HL-60 (cell line): ENCODE data around the gene P2RX3.
A peak's percentile ranks its signal among the peaks of the same experiment; 100 is the strongest.

Source experiments
- DNase-seq, 2 experiments: peaks; one replicate each; pipeline ENCODE4 v3.0.0-alpha.2; 2010 to 2020; ENCODE audit warnings: low read depth in 1 of 2, low spot score in 1 of 2
- H3K27ac ChIP-seq: fragments of 250-450 bp; sonication (Bioruptor Pico); replicated peaks from 2 replicates; pipeline ENCODE4 v1.5.1; 2020; ENCODE audit warnings: mild to moderate bottlenecking, moderate library complexity
- H3K27me3 ChIP-seq: fragments of 250-450 bp; sonication (Bioruptor Pico); 2 replicates; pipeline ENCODE4 v1.5.1; 2021; ENCODE audit warnings: mild to moderate bottlenecking, moderate library complexity; ENCODE audit not compliant: insufficient read depth, poor library complexity, severe bottlenecking
- H3K4me3 ChIP-seq: replicated peaks from 2 replicates; pipeline ENCODE4 v1.5.1; 2011; ENCODE audit warnings: mild to moderate bottlenecking, control low read depth, low read length; ENCODE audit not compliant: insufficient read depth
- CTCF ChIP-seq: IDR thresholded peaks from one replicate; pipeline ENCODE4 v1.5.1; 2011; ENCODE audit warnings: low read length, control low read depth, inconsistent platforms; ENCODE audit not compliant: insufficient read depth
- GABPA ChIP-seq: IDR thresholded peaks from 2 replicates; pipeline ENCODE4 v1.6.1; 2012; ENCODE audit warnings: low read depth
- POLR2AphosphoS5 ChIP-seq: IDR thresholded peaks from 2 replicates; pipeline ENCODE4 v1.6.1; 2012; ENCODE audit warnings: low read depth
- REST ChIP-seq: IDR thresholded peaks from 2 replicates; pipeline ENCODE4 v1.6.1; 2012; ENCODE audit warnings: low read depth; ENCODE audit not compliant: insufficient replicate concordance
- SPI1 ChIP-seq: IDR thresholded peaks from 2 replicates; pipeline ENCODE4 v1.6.1; 2012; ENCODE audit warnings: low read depth, mild to moderate bottlenecking, borderline replicate concordance

P2RX3 gene

GRCh38 chr11:57409321-57410100 is 71.4 kb downstream of the P2RX3 start:
- Histone ChIP-seq H3K27ac (no peak overlapping the region), H3K27me3 (no peaks in the 10 kb centered on the region), H3K4me3 (no peak overlapping the region)
- TF ChIP-seq CTCF = no peak
- peak; percentile 52; the same call in 1 of the 2 replicates for TF ChIP-seq POLR2AphosphoS5
- no peak for TF ChIP-seq SPI1
- peak in 1 of 2 experiments; percentile 60 for DNase-seq

GRCh38 chr11:57410287-57410686 is 72.1 kb downstream of the P2RX3 start:
- no peak overlapping the region for H3K4me3 ChIP-seq
- H3K27me3 ChIP-seq = no peaks in the 10 kb centered on the region
- DNase-seq = peak in 1 of 2 experiments; percentile 55
- no peak for TF ChIP-seq GABPA
- no peak for TF ChIP-seq REST
- no peak for TF ChIP-seq POLR2AphosphoS5
- TF ChIP-seq SPI1 = no peak
- no peak for TF ChIP-seq CTCF
- H3K27ac ChIP-seq = no peak overlapping the region

- Histone ChIP-seq H3K27ac (no peak overlapping the region), H3K4me3 (no peak overlapping the region), H3K27me3 (no peaks in the 10 kb centered on the region)
- peak in 1 of 2 experiments; percentile 56 for DNase-seq
- TF ChIP-seq GABPA = no peak
- TF ChIP-seq SPI1 = no peak
- TF ChIP-seq CTCF = no peak
- TF ChIP-seq POLR2AphosphoS5 = no peak
- no peak for TF ChIP-seq REST
These were observed 75.5 kb downstream of the P2RX3 start for GRCh38 chr11:57413681-57414080.
